Spleen (tissue), 7 donors: Measurements from ENCODE around the gene HMCN2.

Source experiments
- CTCF ChIP-seq, 11 experiments: fragments of 200-600 bp in 7 of 11; fragments of 450-650 bp in 4 of 11; sonication (generic) in 4 of 11; IDR thresholded peaks in 8 of 11; conservative IDR thresholded peaks in 3 of 11; 1 replicate in 7 of 11; 2 replicates in 4 of 11; pipeline versions ENCODE4 v1.4.0 to v1.8.0; 2016 to 2021; ENCODE audit warnings: antibody characterized with exemption in 11 of 11, inconsistent platforms in 4 of 11, mild to moderate bottlenecking in 1 of 11
- POLR2A ChIP-seq, 3 donors: fragments of 450-650 bp; IDR thresholded peaks; one replicate each; pipeline ENCODE4 v1.5.1; 2017; ENCODE audit warnings: antibody characterized with exemption in 3 of 3, mild to moderate bottlenecking in 1 of 3
- donor health status: DM: no; HTN: no; CAD: no; lungs with moderate emphysema.
- donor health status: DM: no; HTN: no; CAD: no.
- donor health status: DM: no; HTN: no; CAD: no.

- no peak for TF ChIP-seq CTCF (IDR thresholded peaks at IDR 0.05 in 8 of 11, conservative IDR thresholded peaks at IDR 0.05 in 3 of 11)
- no peak for TF ChIP-seq POLR2A (IDR thresholded peaks at IDR 0.05)
Measured at GRCh38 chr9:130461731-130462130, 196.2 kb downstream of the HMCN2 start.
